AG09309 (cell line): ENCODE data around the gene SLC9A6.
A peak's percentile ranks its signal among the peaks of the same experiment; 100 is the strongest.

Source experiments
- DNase-seq: peaks from one replicate; pipeline ENCODE4 v3.0.0-alpha.2; 2010; ENCODE audit warnings: low read depth
- H3K4me3 ChIP-seq: 2 replicates; pipeline ENCODE4 v1.5.1; 2011; ENCODE audit warnings: mild to moderate bottlenecking, low read depth, low read length, moderate library complexity; ENCODE audit not compliant: control insufficient read depth
- TF ChIP-seq, protein P1 (sequence below): IDR thresholded peaks from 2 replicates; pipeline ENCODE4 v1.5.1; 2011; ENCODE audit warnings: mild to moderate bottlenecking, low read depth, low read length, inconsistent platforms; ENCODE audit not compliant: insufficient read depth, control insufficient read depth; ENCODE audit errors: missing control alignments

SLC9A6 gene

DNA sequence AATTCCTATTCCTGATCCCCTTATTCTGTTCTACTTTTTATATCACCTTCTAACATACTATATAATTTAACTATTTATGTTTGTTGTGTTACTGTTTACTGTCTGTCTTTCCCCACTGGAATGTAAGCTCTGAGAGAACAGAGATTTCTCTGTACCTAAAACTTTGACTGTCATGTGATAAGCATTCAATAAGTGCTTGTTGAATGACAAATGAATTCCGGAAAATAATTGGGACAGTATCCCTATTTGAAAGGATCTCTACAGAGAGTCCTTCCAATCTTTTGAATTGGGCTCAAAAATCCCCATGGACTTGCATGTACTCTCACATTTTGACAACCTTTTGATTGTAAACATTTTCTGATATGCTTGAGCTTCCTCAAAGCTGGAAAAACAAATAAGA is 9.8 kb upstream of the SLC9A6 start:
- no peak overlapping the region for H3K4me3 ChIP-seq
- DNase-seq = no peak
- TF ChIP-seq, protein P1, sequence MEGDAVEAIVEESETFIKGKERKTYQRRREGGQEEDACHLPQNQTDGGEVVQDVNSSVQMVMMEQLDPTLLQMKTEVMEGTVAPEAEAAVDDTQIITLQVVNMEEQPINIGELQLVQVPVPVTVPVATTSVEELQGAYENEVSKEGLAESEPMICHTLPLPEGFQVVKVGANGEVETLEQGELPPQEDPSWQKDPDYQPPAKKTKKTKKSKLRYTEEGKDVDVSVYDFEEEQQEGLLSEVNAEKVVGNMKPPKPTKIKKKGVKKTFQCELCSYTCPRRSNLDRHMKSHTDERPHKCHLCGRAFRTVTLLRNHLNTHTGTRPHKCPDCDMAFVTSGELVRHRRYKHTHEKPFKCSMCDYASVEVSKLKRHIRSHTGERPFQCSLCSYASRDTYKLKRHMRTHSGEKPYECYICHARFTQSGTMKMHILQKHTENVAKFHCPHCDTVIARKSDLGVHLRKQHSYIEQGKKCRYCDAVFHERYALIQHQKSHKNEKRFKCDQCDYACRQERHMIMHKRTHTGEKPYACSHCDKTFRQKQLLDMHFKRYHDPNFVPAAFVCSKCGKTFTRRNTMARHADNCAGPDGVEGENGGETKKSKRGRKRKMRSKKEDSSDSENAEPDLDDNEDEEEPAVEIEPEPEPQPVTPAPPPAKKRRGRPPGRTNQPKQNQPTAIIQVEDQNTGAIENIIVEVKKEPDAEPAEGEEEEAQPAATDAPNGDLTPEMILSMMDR = no peak

DNA sequence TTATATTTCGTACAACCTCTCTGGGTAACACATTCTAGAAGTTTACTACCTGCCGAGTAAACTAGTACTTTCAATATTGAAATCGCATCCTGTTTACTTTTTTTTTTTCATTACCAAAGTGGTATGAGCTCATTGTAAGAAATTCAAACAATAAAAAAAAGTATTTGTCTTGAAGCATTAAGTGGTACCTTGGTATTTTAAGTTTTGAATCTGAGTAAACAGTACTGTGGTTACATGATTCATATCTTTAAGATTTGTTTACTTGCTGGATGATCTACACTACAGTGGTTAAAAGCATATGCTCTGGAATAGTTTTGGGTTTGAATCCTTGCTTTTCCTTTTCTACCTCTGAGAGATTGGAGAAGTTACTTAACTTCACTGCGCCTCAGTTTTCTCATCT is 7.6 kb upstream of the SLC9A6 start:
- DNase-seq = peak; percentile 25
- TF ChIP-seq, protein P1 = no peak

DNA sequence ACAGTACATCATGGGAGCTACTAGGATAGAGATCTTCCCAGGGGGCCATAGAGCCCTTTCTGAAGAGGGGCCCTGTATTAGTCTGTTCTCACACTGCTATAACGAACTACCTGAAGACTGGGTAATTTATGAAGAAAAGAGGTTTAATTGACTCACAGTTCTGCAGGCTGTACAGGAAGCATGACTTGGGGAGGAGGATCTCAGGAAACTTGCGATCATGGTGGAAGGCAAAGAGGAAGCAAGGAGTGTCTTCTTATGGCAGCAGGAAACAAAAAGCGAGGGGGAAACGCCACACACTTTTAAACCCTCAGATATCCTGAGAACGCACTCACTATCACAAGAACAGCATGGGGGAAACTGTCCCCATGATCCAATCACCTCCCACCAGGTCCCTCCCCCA is 4.2 kb upstream of the SLC9A6 start:
- H3K4me3 ChIP-seq = no peak overlapping the region
- TF ChIP-seq, protein P1 = no peak
- DNase-seq = no peak

More for the DNA sequence above, 7.6 kb upstream of the SLC9A6 start:
- no peak overlapping the region for H3K4me3 ChIP-seq

DNA sequence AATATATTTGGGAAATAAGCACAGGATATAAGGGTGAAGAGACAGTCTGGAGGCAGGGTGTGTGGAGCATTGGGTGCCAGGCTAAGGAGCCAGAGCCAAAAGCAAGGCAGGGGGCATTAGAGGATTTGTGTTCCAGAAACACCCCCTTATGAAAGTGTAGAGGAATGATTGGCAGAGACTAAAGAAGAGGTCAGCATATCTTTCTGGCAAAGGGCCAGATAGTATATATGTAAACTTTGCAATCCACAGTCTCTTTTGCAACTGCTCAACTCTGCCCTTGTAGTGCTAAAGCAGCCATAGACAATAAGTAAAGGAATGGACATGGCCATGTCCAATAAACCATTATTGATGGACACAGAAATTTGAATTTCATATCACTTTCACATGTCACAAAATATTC is 3.6 kb upstream of the SLC9A6 start:
- TF ChIP-seq, protein P1 = no peak

DNA sequence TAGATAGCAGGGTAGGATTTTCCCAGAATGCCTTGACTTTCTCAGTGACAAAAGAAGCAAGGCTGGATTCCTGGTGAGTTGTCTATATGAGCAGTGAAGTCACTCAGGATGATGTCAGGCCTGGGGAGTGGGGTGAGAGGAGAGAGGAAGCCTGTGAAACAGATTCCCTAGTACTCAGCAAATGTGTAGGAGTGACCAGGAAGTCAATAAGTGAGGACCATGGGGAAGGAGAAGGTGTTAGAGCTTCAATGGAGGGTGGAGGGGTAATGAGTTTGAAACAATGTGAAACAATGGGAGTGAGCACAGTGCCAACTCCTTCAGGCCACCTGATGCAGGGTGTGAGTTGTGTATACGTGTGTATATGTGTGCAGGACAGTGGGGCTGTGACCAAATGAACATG is 2.4 kb upstream of the SLC9A6 start:
- no peak for DNase-seq
- TF ChIP-seq, protein P1 = no peak
- H3K4me3 ChIP-seq = no peak overlapping the region

More for the DNA sequence above, 3.6 kb upstream of the SLC9A6 start:
- no peak for DNase-seq
- H3K4me3 ChIP-seq = no peak overlapping the region

DNA sequence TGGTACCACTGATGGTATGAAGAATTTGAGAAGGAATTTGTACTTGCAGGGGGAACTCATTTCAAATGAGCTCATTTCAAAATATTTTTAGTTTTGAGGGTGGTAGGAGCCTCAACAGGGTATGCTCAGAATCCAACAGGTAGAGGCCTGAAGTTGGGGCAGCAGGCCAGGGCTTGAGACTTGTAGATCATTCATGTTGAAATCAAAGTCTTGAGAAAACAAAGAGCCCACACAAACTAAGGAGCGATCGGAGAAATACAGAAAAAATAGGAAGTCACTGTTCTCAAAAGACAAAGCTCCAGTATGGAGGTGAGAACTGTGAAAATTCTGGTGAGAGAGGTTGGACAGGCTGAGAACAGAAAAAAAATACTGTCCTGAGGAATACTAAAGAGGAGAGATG is 979 bp upstream of the SLC9A6 start:
- DNase-seq = no peak
- peak overlapping the region; percentile 65; the same call in 1 of the 2 replicates for H3K4me3 ChIP-seq
- TF ChIP-seq, protein P1 = no peak

DNA sequence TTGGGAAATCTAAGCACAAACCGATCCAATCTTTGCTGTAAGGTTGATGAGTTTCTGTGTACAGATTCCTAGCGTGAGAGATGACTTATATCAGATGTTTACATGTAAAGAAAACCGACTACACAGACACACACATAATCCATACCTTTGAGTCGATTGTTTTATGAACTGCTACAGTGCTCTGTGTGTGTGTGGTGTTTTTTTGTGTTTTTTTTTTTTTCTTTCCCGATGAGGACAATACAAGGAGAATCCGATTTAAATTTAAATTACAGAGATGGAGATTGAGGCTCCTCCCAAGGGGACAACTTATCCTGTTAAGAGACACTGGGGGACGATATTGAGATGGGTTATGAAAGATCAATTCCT is 461 bp upstream of the SLC9A6 start:
- no peak for DNase-seq

More for the DNA sequence above, 461 bp upstream of the SLC9A6 start:
- TF ChIP-seq, protein P1 = no peak
- H3K4me3 ChIP-seq = peak overlapping the region; percentile 65
